Measurements from ENCODE around the gene LPAR5. TPM values are rescaled to one million over a fixed set of nuclear protein-coding genes. Genes with fewer than 3 reads are reported as not detected.

The LPAR5 gene
- total RNA-seq: 1 to 10 TPM in 1 of 4 donors, under 1 TPM in 1, not detected in 2; 0.61 to 1.3 TPM

- H3K27ac ChIP-seq: no peak within 1 kb of the TSS
- no peaks in the 10 kb centered on the region for H3K9me3 ChIP-seq
- TF ChIP-seq CTCF (IDR thresholded peaks at IDR 0.05) (no peak), POLR2A (IDR thresholded peaks at IDR 0.05) (no peak)
- H3K27me3 ChIP-seq: no peaks in the 10 kb centered on the region
- no peak for DNase-seq
- no peak within 1 kb of the TSS for H3K4me3 ChIP-seq
- H3K4me1 ChIP-seq: no peaks in the 10 kb centered on the region
- intact Hi-C loops (cut with DNase I; ENCODE audit: low total_unique reads): no loop called here
- H3K36me3 ChIP-seq: no peaks in the 10 kb centered on the region
Observed at GRCh38 chr12:6635856-6636531, at the start of gene LPAR5. LPAR5 (minus strand) TSS chr12:6635959; CDS start chr12:6621248, 14,711 bp downstream.

- H3K9me3 ChIP-seq: no peaks in the 10 kb centered on the region
- intact Hi-C loops (cut with DNase I; ENCODE audit: low total_unique reads): no loop called here
- no peaks in the 10 kb centered on the region for H3K27me3 ChIP-seq
- TF ChIP-seq CTCF (IDR thresholded peaks at IDR 0.05) (peak in 1 of 4 experiments; percentile 21), POLR2A (IDR thresholded peaks at IDR 0.05) (no peak)
- no peaks in the 10 kb centered on the region for H3K36me3 ChIP-seq
- no peak overlapping the region for H3K4me3 ChIP-seq
- no peak overlapping the region for H3K27ac ChIP-seq
- DNase-seq: no peak
- peaks cover 0 to 17% of the 10 kb centered on the region in 2 donors for H3K4me1 ChIP-seq
Observed at GRCh38 chr12:6684609-6685008, 48.9 kb upstream of the LPAR5 start.

GRCh38 chr12:6676962-6677361, 41.2 kb upstream of the LPAR5 start:
- TF ChIP-seq POLR2A (IDR thresholded peaks at IDR 0.05) (no peak), CTCF (IDR thresholded peaks at IDR 0.05) (no peak)
- no peak overlapping the region for H3K27ac ChIP-seq
- no peak overlapping the region for H3K4me3 ChIP-seq
- DNase-seq: no peak
- no peaks in the 10 kb centered on the region for H3K27me3 ChIP-seq
- intact Hi-C loops (cut with DNase I; ENCODE audit: low total_unique reads): no loop called here
- H3K36me3 ChIP-seq: no peaks in the 10 kb centered on the region
- H3K9me3 ChIP-seq: no peaks in the 10 kb centered on the region
- H3K4me1 ChIP-seq: no peaks in the 10 kb centered on the region

- intact Hi-C loops (cut with DNase I; ENCODE audit: low total_unique reads): no loop called here
- Histone ChIP-seq H3K4me1 (no peaks in the 10 kb centered on the region), H3K36me3 (no peaks in the 10 kb centered on the region), H3K9me3 (no peaks in the 10 kb centered on the region), H3K27me3 (no peaks in the 10 kb centered on the region), H3K27ac (no peak overlapping the region), H3K4me3 (no peak overlapping the region)
- no peak for DNase-seq
- no peak for TF ChIP-seq CTCF (IDR thresholded peaks at IDR 0.05)
- no peak for TF ChIP-seq POLR2A (IDR thresholded peaks at IDR 0.05)
Observed at GRCh38 chr12:6672143-6672542, 36.4 kb upstream of the LPAR5 start.

GRCh38 chr12:6667559-6668210, 31.9 kb upstream of the LPAR5 start:
- Histone ChIP-seq H3K9me3 (no peaks in the 10 kb centered on the region), H3K36me3 (no peaks in the 10 kb centered on the region), H3K27ac (no peak overlapping the region), H3K4me3 (no peak overlapping the region), H3K4me1 (no peaks in the 10 kb centered on the region), H3K27me3 (no peaks in the 10 kb centered on the region)
- TF ChIP-seq CTCF (IDR thresholded peaks at IDR 0.05) (no peak), POLR2A (IDR thresholded peaks at IDR 0.05) (no peak)
- no peak for DNase-seq
- intact Hi-C loops (cut with DNase I; ENCODE audit: low total_unique reads): no loop called here

Measured in uterus (tissue), 4 donors.